HCT116 (cell line): ENCODE data around the gene FSCN2. TPM values are rescaled to one million over a fixed set of nuclear protein-coding genes. Genes with fewer than 3 reads are reported as not detected.

Experiments
- ATAC-seq: fragments of 200-7000 bp; cut with Tn5 transposase; 2 replicates; pipeline ENCODE4 v1.9.1; 2020; ENCODE audit warnings: mild to moderate bottlenecking, moderate library complexity
- BruUV-seq: library from RNA; stranded (reverse); fragments of 400-500 nt; replicated peaks from 2 replicates; lab custom pipeline; 2021; lab: Mats Ljungman, UMichigan
- CTCF ChIA-PET: fragments of 300-600 bp; sonication (Branson Sonifier 250); formaldehyde crosslinking; loops from one replicate; lab custom pipeline; 2021; ENCODE audit warnings: antibody characterized with exemption; lab: Charles Lee
- POLR2A ChIA-PET: fragments of 300-600, 350-600 bp; sonication (Branson Sonifier 250); formaldehyde crosslinking; loops from one replicate; lab custom pipeline; 2021; ENCODE audit warnings: antibody characterized with exemption; lab: Charles Lee
- RAD21 ChIA-PET, 2 experiments: fragments of 300-600 bp; sonication (Branson Sonifier 250); formaldehyde crosslinking; loops; one replicate each; lab custom pipeline; 2023; ENCODE audit warnings: low total read pairs in 2 of 2; ENCODE audit not compliant: uncharacterized antibody in 2 of 2, unreplicated experiment in 2 of 2, low non-redundant PET in 1 of 2; lab: Charles Lee
- DNase-seq: peaks from one replicate; pipeline ENCODE4 v3.0.0-alpha.2; 2010; ENCODE audit warnings: low read depth, low spot score
- H2AFZ ChIP-seq: fragments of 200-600 bp; shearing (Covaris generic), sonication (generic); 2 replicates; pipeline ENCODE4 v1.6.1; 2017; ENCODE audit warnings: low read depth, mixed run types, mixed read lengths, antibody characterized with exemption, low read length; ENCODE audit not compliant: poor library complexity, severe bottlenecking
- H3K27ac ChIP-seq: 2 replicates; pipeline ENCODE4 v1.5.1; 2012; ENCODE audit warnings: low read depth, low read length
- H3K27me3 ChIP-seq: fragments of 200-600 bp; sonication (generic); 2 replicates; pipeline ENCODE4 v1.6.1; 2016; ENCODE audit warnings: mixed run types, low read length, mixed read lengths; ENCODE audit not compliant: insufficient read depth
- H3K36me3 ChIP-seq, 2 experiments: fragments of 200-500 bp in 1 of 2; fragments of 200-600 bp in 1 of 2; sonication (Bioruptor generic) in 1 of 2; sonication (generic) in 1 of 2; 2 replicates each; pipeline versions ENCODE4 v1.5.1 to v1.6.1; 2014 to 2016; ENCODE audit warnings: low read length in 2 of 2, inconsistent platforms in 1 of 2, mixed read lengths in 1 of 2, mixed run types in 1 of 2; ENCODE audit not compliant: insufficient read depth in 2 of 2, control insufficient read depth in 1 of 2
- H3K4me1 ChIP-seq, 2 experiments: fragments of 200-600 bp in 1 of 2; sonication (generic) in 1 of 2; 2 replicates each; pipeline versions ENCODE4 v1.5.1 to v1.6.1; 2012 to 2017; ENCODE audit warnings: low read length in 2 of 2, inconsistent platforms in 1 of 2, mild to moderate bottlenecking in 1 of 2, mixed read lengths in 1 of 2, mixed run types in 1 of 2, moderate library complexity in 1 of 2; ENCODE audit not compliant: insufficient read depth in 2 of 2, control insufficient read depth in 1 of 2
- H3K4me2 ChIP-seq: fragments of 200-600 bp; sonication (generic); 2 replicates; pipeline ENCODE4 v1.6.1; 2017; ENCODE audit warnings: mixed run types, low read length, mixed read lengths
- H3K4me3 ChIP-seq, 2 experiments: fragments of 200-600 bp in 1 of 2; sonication (generic) in 1 of 2; replicated peaks in 1 of 2; 2 replicates each; pipeline ENCODE4 v1.5.1; 2011 to 2016; ENCODE audit warnings: low read length in 2 of 2, control low read depth in 1 of 2, low read depth in 1 of 2, mild to moderate bottlenecking in 1 of 2, mixed read lengths in 1 of 2, mixed run types in 1 of 2
- H3K79me2 ChIP-seq: fragments of 200-600 bp; sonication (generic); 2 replicates; pipeline ENCODE4 v1.6.1; 2017; ENCODE audit warnings: mild to moderate bottlenecking, mixed run types, low read length, moderate library complexity, mixed read lengths; ENCODE audit not compliant: insufficient read depth
- H3K9ac ChIP-seq: fragments of 200-600 bp; sonication (generic); 2 replicates; pipeline ENCODE4 v1.6.1; 2016; ENCODE audit warnings: low read length, mixed read lengths
- H3K9me2 ChIP-seq: fragments of 200-600 bp; sonication (generic), shearing (Covaris generic); 2 replicates; pipeline ENCODE4 v1.6.1; 2017; ENCODE audit warnings: mixed run types, mild to moderate bottlenecking, moderate library complexity; ENCODE audit not compliant: insufficient read depth
- H3K9me3 ChIP-seq, 2 experiments: fragments of 200-500 bp in 1 of 2; fragments of 200-600 bp in 1 of 2; sonication (Bioruptor generic) in 1 of 2; sonication (generic) in 1 of 2; 2 replicates each; pipeline ENCODE4 v1.6.1; 2014 to 2017; ENCODE audit warnings: low read length in 2 of 2, mixed read lengths in 2 of 2, inconsistent platforms in 1 of 2, low read depth in 1 of 2, mild to moderate bottlenecking in 1 of 2, mixed run types in 1 of 2, moderate library complexity in 1 of 2; ENCODE audit not compliant: control insufficient read depth in 1 of 2, insufficient read depth in 1 of 2
- H4K20me1 ChIP-seq: fragments of 200-600 bp; sonication (generic), shearing (Covaris generic); 2 replicates; pipeline ENCODE4 v1.6.1; 2017; ENCODE audit warnings: mixed run types, mild to moderate bottlenecking, moderate library complexity; ENCODE audit not compliant: insufficient read depth
- EGR1 ChIP-seq: IDR thresholded peaks from 2 replicates; pipeline ENCODE4 v1.6.1; 2012; ENCODE audit warnings: low read depth
- ELF1 ChIP-seq: IDR thresholded peaks from 2 replicates; pipeline ENCODE4 v1.6.1; 2012; ENCODE audit warnings: low read depth, borderline replicate concordance
- FOSL1 ChIP-seq: IDR thresholded peaks from 2 replicates; pipeline ENCODE4 v1.6.1; 2012; ENCODE audit warnings: low read depth
- JUND ChIP-seq: IDR thresholded peaks from 2 replicates; pipeline ENCODE4 v1.6.1; 2012
- POLR2AphosphoS5 ChIP-seq: IDR thresholded peaks from 2 replicates; pipeline ENCODE4 v1.6.1; 2011; ENCODE audit warnings: mild to moderate bottlenecking, low read depth, low read length, moderate library complexity
- RAD21 ChIP-seq: IDR thresholded peaks from 2 replicates; pipeline ENCODE4 v1.6.1; 2012; ENCODE audit warnings: low read depth, mild to moderate bottlenecking
- SIN3A ChIP-seq: IDR thresholded peaks from 2 replicates; pipeline ENCODE4 v1.6.1; 2012; ENCODE audit warnings: low read depth
- SP1 ChIP-seq: IDR thresholded peaks from 2 replicates; pipeline ENCODE4 v1.6.1; 2012; ENCODE audit warnings: low read depth
- SRF ChIP-seq: IDR thresholded peaks from 2 replicates; pipeline ENCODE4 v1.6.1; 2012; ENCODE audit warnings: low read depth
- TCF7L2 ChIP-seq: IDR thresholded peaks from 2 replicates; pipeline ENCODE4 v1.7.0; 2011; ENCODE audit warnings: borderline replicate concordance, inconsistent platforms; ENCODE audit not compliant: insufficient read depth, insufficient read length; ENCODE audit errors: extremely low read depth
- intact Hi-C: fragments of 100-400 bp; cut with micrococcal nuclease; formaldehyde crosslinking; loops from 2 replicates; pipeline ENCODE4 v1.10.0; 2022
- total RNA-seq: library from RNA; stranded (reverse); gene quantifications from one replicate; pipeline ENCODE4 v1.2.1, GENCODE V29; 2021; ENCODE audit not compliant: unreplicated experiment

FSCN2 gene
- total RNA-seq, 1 experiment from 2014 or later = 10.1 TPM

DNA sequence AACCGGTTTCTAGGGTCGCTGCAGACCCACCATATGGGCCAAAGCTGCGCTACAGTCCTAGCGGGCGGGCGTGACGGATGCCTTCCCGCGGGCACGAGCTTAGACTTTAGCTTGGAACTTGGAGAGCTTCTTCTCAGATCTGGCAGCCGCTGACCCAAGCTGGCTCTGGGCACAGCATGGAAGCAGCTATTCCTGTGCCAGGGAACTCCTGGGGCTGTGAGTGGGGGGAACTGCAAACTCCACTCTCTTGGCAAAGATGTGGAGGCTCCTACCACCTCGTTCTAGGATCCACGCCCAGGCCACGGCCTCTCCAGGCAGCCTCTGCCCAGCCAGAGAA lies 15.1 kb downstream of the FSCN2 start:
- intact Hi-C loops = no loop called here
- H3K9me3 ChIP-seq = no peaks in the 10 kb centered on the region
- H3K9me2 ChIP-seq = no peaks in the 10 kb centered on the region
- no peaks in the 10 kb centered on the region for H3K4me1 ChIP-seq
- H2AFZ ChIP-seq = no peak overlapping the region
- peaks cover 20 to 47% of the 10 kb centered on the region in 2 experiments for H3K36me3 ChIP-seq
- H3K27ac ChIP-seq = peak overlapping the region; percentile 16; the same call in 1 of the 2 replicates
- H3K4me3 ChIP-seq = no peak overlapping the region
- CTCF ChIA-PET = no interaction called here
- RAD21 ChIA-PET = no interaction called here
- H3K4me2 ChIP-seq = no peak overlapping the region
- H3K27me3 ChIP-seq = no peaks in the 10 kb centered on the region
- no peak for DNase-seq
- no peak overlapping the region for H3K9ac ChIP-seq
- BruUV-seq = no TSS peak
- ATAC-seq = no peak
- POLR2A ChIA-PET = interaction anchor here (1.9 kb wide), 1 partner anchor 9 kb away, joined by 7 read pairs; the partner anchor contains the start of gene FAAP100
- peaks cover 10% of the 10 kb centered on the region; the same call in 1 of the 2 replicates for H3K79me2 ChIP-seq
- peak; percentile 6; the same call in 1 of the 2 replicates for TF ChIP-seq POLR2AphosphoS5
- no peak for TF ChIP-seq SRF
- no peak for TF ChIP-seq TCF7L2
- no peaks in the 10 kb centered on the region for H4K20me1 ChIP-seq

DNA sequence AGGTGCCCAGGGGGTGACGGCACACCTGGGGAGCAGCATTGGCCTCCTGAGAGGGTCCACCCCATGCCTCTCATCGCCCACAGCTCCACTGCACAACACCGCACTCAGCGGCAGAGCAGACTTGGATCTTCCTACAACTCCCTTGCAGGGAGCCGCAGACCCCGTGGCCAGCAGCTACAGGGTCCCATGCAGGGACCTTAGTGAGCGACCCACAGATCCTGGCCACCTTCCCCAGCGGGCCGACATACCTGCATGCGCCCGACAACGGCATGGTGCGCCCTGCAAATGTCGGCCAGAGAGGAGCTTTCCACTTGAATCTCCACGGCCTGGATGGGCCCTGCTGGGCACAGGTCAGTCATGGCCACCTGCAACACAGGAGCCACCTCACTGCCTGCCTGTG lies 15.6 kb downstream of the FSCN2 start:
- ChIA-PET POLR2A (interaction anchor here (1.9 kb wide), 1 partner anchor 9 kb away, joined by 7 read pairs; the partner anchor contains the start of gene FAAP100), CTCF (no interaction called here), RAD21 (no interaction called here)
- Histone ChIP-seq H3K4me2 (no peak overlapping the region), H4K20me1 (no peaks in the 10 kb centered on the region), H3K79me2 (peaks cover 12% of the 10 kb centered on the region; the same call in 1 of the 2 replicates), H3K36me3 (peaks cover 21 to 49% of the 10 kb centered on the region in 2 experiments), H3K4me3 (no peak overlapping the region), H3K4me1 (no peaks in the 10 kb centered on the region), H3K27ac (no peak overlapping the region; the same call in 1 of the 2 replicates), H3K9me3 (no peaks in the 10 kb centered on the region), H2AFZ (no peak overlapping the region), H3K27me3 (no peaks in the 10 kb centered on the region), H3K9ac (no peak overlapping the region), H3K9me2 (no peaks in the 10 kb centered on the region)
- BruUV-seq = no TSS peak
- TF ChIP-seq FOSL1 = no peak
- TF ChIP-seq RAD21 = no peak
- no peak for TF ChIP-seq SP1
- TF ChIP-seq JUND = no peak
- TF ChIP-seq ELF1 = no peak
- 0 out of 2 replicates have a peak, but pooled peaks have one; percentile 6 for TF ChIP-seq POLR2AphosphoS5
- TF ChIP-seq EGR1 = no peak
- TF ChIP-seq SIN3A = no peak
- intact Hi-C loops = no loop called here
- no peak for DNase-seq
- no peak for ATAC-seq
